VCaP (cell line): Measurements from ENCODE around the gene PLEKHA6.

ENCODE experiments used
- H3K27ac ChIP-seq: fragments of 450-650 bp; 2 replicates; pipeline ENCODE4 v1.5.1; 2017
- CTCF ChIP-seq: fragments of 450-650 bp; conservative IDR thresholded peaks from 2 replicates; pipeline ENCODE4 v1.5.1; 2017; ENCODE audit warnings: mild to moderate bottlenecking, moderate library complexity

Gene PLEKHA6

GRCh38 chr1:204211046-204211445 lies 148.7 kb downstream of the PLEKHA6 start:
- TF ChIP-seq CTCF = no peak
- H3K27ac ChIP-seq = no peak overlapping the region

- no peak overlapping the region for H3K27ac ChIP-seq
- TF ChIP-seq CTCF = peak; percentile 96
Measured at GRCh38 chr1:204207136-204207616, 152.6 kb downstream of the PLEKHA6 start.

DNA sequence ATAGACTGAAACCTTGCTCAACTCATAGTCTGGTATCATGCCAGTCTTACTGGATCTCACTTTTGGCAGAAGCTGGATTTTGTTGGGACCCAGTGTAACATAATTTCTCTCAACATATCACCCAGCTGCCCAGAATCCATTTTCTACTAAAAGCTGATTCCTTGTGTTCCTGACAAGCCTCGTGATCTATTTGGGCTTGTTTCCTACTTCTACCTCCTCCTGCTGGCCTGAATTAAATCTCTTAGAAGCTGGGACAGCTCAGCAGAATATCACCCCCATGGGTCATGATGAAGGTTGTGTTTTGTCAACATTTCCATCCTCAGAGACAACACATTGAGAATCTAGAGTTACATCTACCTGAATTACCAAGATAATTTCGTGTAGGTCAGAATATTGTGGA lies 153.6 kb downstream of the PLEKHA6 start:
- TF ChIP-seq CTCF = no peak
- no peak overlapping the region for H3K27ac ChIP-seq

DNA sequence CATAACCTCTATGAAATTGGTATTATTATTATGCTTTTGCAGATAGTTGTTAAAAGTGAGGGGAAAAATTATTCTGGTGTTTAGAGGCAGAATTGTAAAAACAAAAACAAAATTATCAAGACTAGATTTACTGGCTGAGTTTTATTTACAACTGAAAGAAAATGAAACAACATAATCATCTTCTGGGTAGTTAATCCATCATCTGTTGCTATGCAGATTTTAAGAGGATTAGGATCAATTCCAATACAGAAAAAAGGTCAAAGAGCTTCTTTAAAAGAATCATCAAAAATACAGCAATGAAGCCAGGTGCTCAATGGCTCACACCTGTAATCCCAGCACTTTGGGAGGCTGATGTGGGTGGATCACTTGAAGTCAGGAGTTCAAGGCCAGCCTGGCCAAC lies 154.2 kb downstream of the PLEKHA6 start:
- no peak overlapping the region for H3K27ac ChIP-seq
- no peak for TF ChIP-seq CTCF

GRCh38 chr1:204204944-204205343 lies 154.8 kb downstream of the PLEKHA6 start:
- TF ChIP-seq CTCF = no peak
- H3K27ac ChIP-seq = no peak overlapping the region

DNA sequence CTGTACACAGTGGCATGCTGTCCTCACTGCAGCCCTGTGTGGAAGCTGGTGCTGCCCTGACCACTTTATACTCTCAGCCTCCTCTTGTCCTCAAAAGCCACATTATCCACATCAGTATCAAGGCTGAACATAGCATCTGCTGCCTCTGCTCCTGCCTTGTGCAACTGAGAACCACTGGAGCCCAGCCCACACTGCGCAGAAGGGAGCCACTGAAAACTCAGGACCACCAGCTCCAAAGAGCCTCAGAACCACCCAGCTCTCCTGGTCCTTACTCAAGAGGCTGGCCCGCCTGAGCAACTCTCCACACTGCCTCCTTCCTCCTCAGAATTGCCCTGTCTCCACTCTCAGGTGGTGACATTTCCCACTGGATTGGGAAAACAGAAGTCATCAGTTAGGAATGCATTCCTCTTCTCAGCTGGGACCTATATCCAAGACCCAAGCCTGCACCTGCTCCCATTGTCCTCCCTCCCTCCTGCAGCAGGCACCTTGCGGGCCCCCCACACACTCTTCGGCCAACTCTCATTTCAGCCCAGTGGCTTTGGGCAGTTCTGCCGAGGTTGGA lies 156.4 kb downstream of the PLEKHA6 start:
- no peak for TF ChIP-seq CTCF
- no peak overlapping the region for H3K27ac ChIP-seq

DNA sequence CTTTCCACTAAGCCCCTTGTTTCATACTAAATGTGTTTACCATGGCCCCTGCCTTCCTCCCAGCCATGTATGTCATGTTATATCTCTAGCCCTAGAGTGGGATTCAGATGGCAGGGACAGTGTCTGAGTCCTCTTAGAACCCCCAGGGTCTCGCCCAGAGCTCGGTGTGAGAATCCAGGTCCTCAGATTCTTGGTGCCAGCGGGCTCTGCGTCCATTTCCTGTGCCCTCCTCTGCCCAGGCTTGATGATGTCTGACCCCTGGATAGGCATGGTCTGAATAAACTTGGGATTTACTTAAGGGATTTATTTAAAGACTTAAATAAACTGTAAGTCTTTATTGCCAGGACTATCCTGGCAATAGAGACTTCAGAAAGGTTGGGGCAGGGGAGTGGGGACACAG lies 157.2 kb downstream of the PLEKHA6 start:
- no peak for TF ChIP-seq CTCF
- no peak overlapping the region for H3K27ac ChIP-seq
